HuH-7 (cell line): ENCODE results near the gene FTL.
A peak's percentile ranks its signal among the peaks of the same experiment; 100 is the strongest.

ENCODE experiments used
- DNase-seq: peaks from one replicate; pipeline ENCODE4 v3.0.0; 2011; ENCODE audit warnings: low spot score

Gene FTL

GRCh38 chr19:48945817-48946216, 19.3 kb upstream of the FTL start:
- no peak for DNase-seq

- no peak for DNase-seq
Observed at GRCh38 chr19:48946463-48947257, 18.4 kb upstream of the FTL start.

DNA sequence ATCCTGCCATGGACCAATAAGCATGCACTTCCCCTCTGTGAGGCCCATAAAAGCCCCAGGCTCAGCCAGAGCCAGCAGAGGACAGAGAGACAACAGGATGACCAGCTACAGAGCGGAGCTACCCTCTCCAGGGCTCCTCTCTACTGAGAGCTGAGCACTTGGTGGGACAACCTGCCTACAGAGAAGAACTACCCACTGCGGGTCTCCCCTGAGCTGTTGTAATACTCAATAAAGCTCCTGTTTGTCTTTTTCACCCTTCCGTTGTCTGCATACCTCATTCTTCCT, 17.9 kb upstream of the FTL start:
- no peak for DNase-seq

DNA sequence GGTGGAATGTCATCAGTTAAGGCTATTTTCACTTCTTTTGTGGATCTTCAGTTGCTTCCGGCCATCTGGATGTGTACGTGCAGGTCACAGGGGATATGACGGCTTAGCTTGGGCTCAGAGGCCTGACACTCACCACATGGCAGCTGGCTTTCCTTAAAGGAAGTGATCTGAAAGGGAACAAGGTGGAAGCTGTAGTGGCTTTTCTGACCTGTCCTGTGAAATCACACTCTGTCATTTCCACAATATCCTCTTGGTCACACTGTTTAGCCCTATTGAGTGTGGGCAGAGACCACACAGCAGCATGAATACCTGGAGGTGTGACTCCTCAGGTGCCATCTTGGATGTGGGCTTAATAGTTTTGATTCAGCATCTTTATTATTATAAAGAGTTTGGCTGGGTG, 14.9 kb upstream of the FTL start:
- no peak for DNase-seq

DNA sequence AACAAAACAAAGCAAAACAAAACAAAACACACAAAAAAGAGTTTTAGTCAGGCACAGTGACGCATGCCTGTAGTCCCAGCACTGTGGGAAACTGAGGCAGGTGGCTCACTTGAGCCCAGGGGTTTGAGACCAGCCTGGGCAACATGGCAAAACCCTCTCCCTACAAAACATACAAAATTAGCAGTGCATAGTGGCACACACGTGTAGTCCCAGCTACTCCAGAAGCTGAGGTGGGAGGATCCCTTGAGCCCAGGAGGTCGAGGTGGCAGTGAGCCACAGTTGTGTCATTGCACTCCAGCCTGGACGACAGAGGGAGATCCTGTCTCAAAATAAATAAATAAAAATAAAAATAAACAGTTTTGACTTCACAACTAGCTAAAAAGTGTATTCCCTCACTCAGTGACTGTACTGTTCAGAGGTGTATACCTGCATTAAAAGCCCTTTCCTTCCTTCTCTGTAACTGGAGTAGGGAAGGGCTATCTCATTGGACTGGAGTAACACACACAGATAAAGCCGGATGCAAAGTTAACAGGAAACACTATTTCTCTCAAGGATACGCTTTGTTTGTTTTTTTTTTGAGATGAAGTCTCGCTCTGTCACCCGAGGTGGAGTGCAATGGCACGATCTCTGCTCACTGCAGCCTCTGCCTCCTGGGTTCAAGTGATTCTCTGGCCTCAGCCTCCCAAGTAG, 14.1 kb upstream of the FTL start:
- DNase-seq = no peak

- DNase-seq = no peak
Observed at GRCh38 chr19:48953141-48953540, 12.0 kb upstream of the FTL start.

DNA sequence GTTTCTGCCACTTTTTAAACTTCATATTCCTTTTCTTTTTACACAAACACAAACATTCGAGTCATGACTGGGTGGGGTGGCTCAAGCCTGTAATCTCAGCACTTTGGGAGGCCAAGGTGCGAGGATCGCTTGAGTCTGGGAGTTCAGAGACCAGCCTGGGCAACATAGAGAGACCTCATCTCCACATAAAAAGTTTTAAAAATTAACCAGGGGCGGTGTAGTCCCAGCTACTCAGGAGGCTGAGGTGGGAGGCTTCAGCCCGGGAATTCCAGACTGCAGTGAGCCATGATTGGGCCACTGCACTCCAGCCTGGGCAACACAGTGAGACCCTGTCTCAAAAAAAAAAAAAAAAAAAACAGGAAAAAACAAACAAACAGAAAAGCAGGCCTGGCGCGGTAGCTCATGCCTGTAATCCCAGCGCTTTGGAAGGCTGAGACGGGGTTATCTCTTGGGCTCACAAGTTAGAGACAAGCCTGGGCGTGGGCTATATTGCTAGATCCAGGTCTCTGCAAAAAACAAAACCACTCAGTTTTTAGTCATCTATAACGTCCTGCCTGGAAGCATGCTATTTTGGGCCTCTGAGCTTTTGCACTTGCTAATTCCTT, 11.0 kb upstream of the FTL start:
- no peak for DNase-seq

- DNase-seq = peak; percentile 98
Observed at GRCh38 chr19:48954595-48955307, 10.4 kb upstream of the FTL start, which contains the start of gene BAX. BAX (plus strand) TSS chr19:48954875; CDS start chr19:48954929, 54 bp downstream.

DNA sequence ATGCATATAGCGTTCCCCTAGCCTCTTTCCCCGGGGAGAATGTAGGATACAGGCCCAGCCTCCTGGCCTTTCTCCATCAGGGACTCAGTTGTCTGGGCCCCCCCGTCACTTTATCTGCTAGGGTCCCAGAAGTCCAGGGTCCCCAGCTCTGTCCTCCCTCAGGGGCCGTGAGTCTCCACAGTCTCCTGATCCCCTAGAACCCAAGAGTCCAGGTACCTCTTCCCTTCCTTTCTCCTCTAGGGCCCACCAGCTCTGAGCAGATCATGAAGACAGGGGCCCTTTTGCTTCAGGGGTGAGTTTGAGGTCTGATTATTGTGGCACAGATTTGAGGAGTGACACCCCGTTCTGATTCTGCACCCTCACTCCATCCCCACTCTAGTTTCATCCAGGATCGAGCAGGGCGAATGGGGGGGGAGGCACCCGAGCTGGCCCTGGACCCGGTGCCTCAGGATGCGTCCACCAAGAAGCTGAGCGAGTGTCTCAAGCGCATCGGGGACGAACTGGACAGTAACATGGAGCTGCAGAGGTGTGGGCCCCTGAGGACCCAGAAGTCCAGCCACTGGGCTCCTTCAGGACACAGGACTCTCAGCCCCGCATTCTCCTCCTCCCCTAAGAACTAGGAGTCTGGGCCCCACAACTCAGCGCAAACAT, 9.7 kb upstream of the FTL start:
- no peak for DNase-seq

DNA sequence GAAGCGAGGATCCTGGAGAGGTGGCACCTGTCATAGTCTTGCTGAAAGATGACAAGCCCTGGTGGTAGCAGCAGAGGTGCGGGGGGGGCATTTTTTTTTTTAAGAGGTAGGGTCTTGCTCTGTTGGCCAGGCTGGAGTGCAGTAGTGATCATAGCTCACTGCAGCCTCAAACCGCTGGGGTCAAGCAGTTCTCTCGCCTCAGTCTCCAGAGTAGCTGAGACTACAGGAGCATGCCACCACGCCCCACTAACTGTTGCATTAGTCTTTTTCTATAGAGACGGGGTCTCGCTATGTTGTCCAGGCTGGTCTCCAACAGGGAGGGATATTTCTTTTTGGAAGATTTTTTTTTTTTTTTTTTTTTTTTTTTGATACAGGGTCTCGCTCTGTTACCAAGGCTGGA, 7.1 kb upstream of the FTL start:
- no peak for DNase-seq

DNA sequence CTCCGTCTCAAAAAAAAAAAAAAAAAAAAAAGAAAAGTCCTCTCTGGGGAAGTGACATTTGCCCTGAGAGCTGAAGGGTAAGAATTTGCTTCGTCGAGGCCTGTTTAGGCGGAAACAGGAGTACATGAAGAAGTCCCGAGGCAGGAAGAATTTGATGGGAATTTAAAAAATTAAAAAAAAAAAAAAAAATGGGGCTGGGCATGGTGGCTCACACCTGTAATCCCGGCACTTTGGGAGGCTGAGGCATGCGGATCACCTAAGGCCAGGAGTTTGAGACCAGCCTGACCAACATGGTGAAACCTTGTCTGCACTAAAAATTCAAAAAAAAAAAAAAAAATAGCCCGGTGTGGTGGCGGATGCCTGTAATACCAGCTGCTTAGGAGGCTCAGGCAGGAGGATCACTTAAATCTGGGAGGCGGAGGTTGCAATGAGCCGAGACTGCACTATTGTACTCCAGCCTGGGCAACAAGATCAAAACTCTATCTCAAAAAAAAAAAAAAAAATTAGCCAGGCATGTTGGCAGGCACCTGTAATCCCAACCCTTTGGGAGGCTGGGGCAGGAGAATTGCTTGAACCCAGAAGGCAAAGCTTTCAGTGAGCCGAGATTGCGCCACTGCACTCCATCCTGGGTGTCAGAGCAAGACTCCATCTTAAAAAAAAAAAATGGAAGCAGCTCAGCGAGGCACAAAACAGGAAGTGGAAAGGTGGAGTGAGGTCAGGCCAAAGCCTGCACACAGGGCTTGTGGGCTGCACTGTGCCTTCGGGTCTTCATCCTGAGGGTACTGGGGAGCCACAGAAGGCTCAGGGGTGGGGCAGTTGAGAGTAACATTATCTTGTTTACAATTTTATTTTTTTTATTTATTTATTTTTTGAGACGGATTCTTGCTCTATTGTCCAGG, 5.5 kb upstream of the FTL start:
- no peak for DNase-seq

- no peak for DNase-seq
Observed at GRCh38 chr19:48961051-48961649, 4.0 kb upstream of the FTL start.

GRCh38 chr19:48961673-48962028, 3.5 kb upstream of the FTL start:
- no peak for DNase-seq

DNA sequence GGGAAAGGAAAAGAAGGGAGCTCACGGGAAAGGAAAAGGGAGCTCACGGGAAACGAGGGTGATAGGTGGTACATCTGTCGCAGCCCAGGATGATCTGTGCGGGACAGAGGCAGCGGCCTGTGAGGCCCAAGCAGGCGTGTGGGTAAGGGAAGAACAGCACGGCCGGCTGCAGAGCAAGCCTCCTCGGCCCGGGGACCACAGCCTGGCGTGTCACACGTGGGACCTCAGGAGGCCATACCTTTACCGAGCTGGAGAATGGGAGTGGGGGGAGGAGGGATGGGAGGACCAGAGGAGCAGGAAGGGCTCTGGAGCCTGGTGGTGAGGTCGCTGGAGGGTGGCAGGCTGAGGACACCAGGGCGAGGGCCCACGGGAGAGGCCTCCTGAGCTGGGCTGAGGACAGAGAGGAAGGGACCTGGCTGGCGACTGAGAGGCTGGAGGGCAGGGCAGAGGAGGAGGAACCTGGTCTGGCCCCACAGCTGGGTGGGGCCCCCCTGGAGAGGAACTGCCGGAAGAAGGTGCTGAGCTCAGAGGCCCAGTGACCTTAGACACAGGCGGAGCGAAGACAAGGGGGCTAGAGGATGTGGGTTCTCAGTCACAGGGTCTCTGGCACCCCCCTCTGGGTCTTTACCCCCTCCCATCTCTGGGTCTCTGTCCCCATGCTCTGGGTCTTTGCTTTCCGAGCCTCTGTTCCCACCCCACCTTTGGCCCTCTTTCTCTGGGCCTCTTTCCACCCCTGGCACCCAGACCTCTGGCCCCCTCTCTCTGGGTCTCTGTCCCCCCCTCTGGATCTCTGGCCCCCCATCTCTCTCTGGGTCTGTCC, 2.9 kb upstream of the FTL start:
- DNase-seq = peak; percentile 72

- no peak for DNase-seq
Observed at GRCh38 chr19:48962849-48963165, 2.3 kb upstream of the FTL start.

DNA sequence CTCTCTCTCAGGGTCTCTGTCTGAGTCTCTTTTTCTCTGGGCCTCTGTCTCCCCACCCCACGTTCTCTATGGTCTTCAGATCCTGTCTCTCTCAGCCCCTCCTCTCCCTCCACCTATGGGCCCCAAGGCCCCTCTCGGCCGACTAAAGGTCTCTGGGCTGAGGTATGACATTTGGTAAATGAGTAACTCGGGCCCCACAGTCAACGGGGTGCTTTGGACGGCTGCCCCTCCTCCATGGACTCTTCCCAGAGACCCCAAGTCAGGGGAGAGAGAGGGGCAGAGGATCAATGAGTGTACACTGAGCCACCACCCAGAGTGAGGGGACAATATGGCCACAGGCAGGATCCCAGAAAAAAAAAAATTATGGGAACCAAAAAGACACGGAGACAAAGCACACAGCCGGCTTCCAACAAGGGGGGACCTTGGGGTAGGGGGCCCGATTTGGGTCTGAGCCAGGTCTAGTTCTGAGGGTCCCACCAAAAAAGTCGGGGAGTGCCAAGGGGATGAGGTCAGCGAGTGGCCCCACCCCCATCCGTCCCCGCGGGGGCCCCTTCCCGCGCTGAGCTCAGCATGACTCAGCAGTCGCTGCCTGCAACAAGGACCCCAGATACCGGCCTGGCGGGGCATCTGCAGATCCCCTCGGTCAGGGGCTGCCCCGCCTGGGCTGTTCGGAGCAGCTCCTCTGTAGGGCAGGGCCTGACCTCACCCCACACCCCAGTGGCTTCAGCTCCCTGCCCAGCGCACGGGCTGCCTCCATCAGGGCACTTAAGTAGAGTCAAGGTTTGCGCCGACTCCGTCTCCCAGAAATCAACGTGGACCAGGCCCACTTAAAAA, 1.5 kb upstream of the FTL start:
- peak; percentile 87 for DNase-seq

DNA sequence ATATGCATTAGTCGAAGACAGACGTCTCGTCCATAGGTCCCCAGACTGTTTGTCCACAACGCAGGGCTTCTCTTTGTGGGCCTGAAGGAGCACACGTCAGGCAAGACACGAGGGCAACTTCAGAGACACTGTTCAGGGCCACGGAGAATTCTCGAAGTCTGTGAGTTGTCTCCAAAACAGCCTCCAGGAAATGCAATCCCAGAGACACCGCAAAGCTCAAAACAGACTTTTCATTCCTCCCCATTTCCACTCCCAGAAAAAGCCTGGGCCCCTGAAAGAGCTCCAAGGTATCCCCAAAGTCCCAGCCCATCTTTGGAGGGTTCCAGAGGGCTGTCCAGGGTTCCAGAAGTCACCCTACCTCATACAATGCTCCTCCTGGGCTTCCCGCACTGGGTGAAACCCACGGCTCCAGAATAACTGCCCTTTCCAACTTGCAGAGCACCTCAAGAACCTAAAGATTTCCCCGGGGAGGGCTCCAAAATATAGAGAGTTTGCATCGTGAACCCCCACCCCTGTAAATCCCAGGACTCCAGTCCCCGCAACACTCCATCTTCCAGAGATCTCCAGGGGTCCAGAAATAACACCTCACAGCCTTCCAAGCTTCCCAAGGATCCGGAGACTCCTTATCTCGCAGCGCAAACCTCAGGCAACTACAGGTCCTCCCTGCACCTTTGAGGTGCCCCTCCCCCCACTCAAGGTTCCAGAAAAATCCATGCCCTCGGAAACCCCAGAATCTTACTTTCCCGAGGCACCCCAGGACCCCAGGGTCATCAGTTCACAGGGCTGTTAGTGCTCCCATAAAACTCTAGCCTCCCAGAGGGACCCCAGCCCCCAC, 687 bp upstream of the FTL start:
- DNase-seq = peak; percentile 59

GRCh38 chr19:48965806-48966540, 864 bp downstream of the FTL start:
- DNase-seq = no peak
